Stimulated activated CD8-positive, alpha-beta memory T cell treated with anti-CD3 and anti-CD28 coated beads, Interleukin-4, amount 100 ng/mL, for 1 hour (primary cell): Measurements from ENCODE around the gene IRGQ.
"Not testable (repeated sequence)": the region's sequence is repeated elsewhere in the genome, so short reads cannot be mapped to it uniquely, and the experiment has no call there.

Source experiments
- DNase-seq, 2 donors: peaks; one replicate each; pipeline ENCODE4 v3.0.0-alpha.2; 2020; ENCODE audit warnings: low read depth in 2 of 2, low spot score in 1 of 2

The IRGQ gene

GRCh38 chr19:43598445-43599240 is 2.7 kb upstream of the IRGQ start:
- DNase-seq = no peak

GRCh38 chr19:43597876-43598275 is 1.9 kb upstream of the IRGQ start:
- no peak for DNase-seq

GRCh38 chr19:43596842-43597461 is 1.0 kb upstream of the IRGQ start:
- DNase-seq = no peak

GRCh38 chr19:43595605-43595998 is 332 bp downstream of the IRGQ start:
- DNase-seq = no peak

- peak in 1 of 2 donors; percentile 42 for DNase-seq
Measured at GRCh38 chr19:43594710-43595604, 977 bp downstream of the IRGQ start.

GRCh38 chr19:43594081-43594697 is 1.7 kb downstream of the IRGQ start:
- DNase-seq = no peak

GRCh38 chr19:43592800-43593350 is 3.1 kb downstream of the IRGQ start:
- no peak for DNase-seq

GRCh38 chr19:43591904-43592772 is 3.8 kb downstream of the IRGQ start:
- DNase-seq = no peak

- DNase-seq = no peak
Measured at GRCh38 chr19:43589678-43590077, 6.3 kb downstream of the IRGQ start.

GRCh38 chr19:43589277-43589676 is 6.7 kb downstream of the IRGQ start:
- no peak for DNase-seq

- DNase-seq = not testable (repeated sequence)
Measured at GRCh38 chr19:43587029-43587428, 8.9 kb downstream of the IRGQ start.

GRCh38 chr19:43586346-43586745 is 9.6 kb downstream of the IRGQ start:
- no peak for DNase-seq

GRCh38 chr19:43584484-43584883 is 11.4 kb downstream of the IRGQ start:
- DNase-seq = no peak

GRCh38 chr19:43582495-43582894 is 13.4 kb downstream of the IRGQ start:
- no peak for DNase-seq

- no peak for DNase-seq
Measured at GRCh38 chr19:43581467-43581866, 14.5 kb downstream of the IRGQ start.

GRCh38 chr19:43578787-43579186 is 17.1 kb downstream of the IRGQ start:
- DNase-seq = no peak

- DNase-seq = no peak
Measured at GRCh38 chr19:43575955-43576878, 19.7 kb downstream of the IRGQ start.

GRCh38 chr19:43575156-43575950 is 20.6 kb downstream of the IRGQ start, which contains the start of the genes PINLYP and XRCC1:
Gene PINLYP (plus strand): TSS chr19:43575801. CDS start chr19:43577192, 1,391 bp downstream.
Gene XRCC1 (minus strand): TSS chr19:43575527. CDS start chr19:43575458, 69 bp downstream.
- DNase-seq = peak; percentile 87 to 93
